GM19463 (cell line): ENCODE data around the gene KDM8.

ENCODE experiments used
- ATAC-seq: cut with Tn5 transposase; IDR thresholded peaks from one replicate; pipeline ENCODE4 v1.9.1; 2021; ENCODE audit warnings: mild to moderate bottlenecking, moderate library complexity; ENCODE audit not compliant: unreplicated experiment

KDM8 gene

GRCh38 chr16:27265982-27266381 lies 62.7 kb downstream of the KDM8 start:
- ATAC-seq: no peak

GRCh38 chr16:27267037-27267677 lies 63.8 kb downstream of the KDM8 start:
- ATAC-seq: no peak

DNA sequence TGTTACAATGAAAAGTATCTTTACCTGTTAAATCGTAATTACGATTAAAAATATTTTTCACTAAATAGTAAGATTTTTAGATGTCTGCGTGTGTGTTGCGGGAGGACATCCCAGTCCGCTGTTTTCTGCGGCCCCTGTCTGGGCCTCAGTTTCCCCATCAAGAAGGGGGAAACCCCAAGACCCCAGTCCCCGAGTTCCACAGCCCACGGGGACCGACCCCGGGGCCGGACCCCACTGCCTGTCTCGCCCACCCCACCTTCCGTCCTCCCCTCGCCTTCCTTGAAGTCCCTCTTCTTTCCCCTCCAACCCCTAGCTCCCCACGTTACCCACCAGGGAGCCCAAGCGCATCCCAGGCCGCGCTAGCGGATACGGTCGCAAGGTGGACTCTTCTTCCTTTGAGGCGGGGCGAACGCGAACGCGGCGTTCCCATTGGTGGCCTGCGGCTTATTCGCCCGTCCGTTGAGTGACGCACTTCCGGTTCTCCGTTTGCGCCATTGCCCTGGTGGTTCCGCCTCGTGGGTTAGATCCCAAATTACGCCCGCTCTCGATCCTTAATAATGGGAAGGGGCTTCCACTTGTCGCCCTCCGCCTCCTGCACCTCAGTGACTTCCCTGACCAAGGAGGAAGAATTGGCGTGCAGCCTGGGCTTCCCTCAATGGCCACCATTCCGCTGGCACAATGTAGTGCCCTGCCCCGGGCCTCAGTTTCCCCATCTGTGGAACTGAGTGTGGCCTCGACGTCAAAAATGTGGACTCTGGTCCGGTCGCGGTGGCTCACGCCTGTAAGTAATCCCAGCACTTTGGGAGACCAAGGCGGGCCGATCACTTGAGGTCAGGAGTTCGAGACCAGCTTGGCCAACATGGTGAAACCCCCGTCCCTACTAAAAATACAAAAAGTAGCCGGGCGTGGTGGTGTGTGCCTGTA lies 65.3 kb downstream of the KDM8 start, which contains the start of gene NSMCE1:
TSS of gene NSMCE1 (minus strand) at position 397 of the 924 bp plus-strand sequence. CDS start 11,202 bp downstream, outside the sequence.
- peak; percentile 99 for ATAC-seq

DNA sequence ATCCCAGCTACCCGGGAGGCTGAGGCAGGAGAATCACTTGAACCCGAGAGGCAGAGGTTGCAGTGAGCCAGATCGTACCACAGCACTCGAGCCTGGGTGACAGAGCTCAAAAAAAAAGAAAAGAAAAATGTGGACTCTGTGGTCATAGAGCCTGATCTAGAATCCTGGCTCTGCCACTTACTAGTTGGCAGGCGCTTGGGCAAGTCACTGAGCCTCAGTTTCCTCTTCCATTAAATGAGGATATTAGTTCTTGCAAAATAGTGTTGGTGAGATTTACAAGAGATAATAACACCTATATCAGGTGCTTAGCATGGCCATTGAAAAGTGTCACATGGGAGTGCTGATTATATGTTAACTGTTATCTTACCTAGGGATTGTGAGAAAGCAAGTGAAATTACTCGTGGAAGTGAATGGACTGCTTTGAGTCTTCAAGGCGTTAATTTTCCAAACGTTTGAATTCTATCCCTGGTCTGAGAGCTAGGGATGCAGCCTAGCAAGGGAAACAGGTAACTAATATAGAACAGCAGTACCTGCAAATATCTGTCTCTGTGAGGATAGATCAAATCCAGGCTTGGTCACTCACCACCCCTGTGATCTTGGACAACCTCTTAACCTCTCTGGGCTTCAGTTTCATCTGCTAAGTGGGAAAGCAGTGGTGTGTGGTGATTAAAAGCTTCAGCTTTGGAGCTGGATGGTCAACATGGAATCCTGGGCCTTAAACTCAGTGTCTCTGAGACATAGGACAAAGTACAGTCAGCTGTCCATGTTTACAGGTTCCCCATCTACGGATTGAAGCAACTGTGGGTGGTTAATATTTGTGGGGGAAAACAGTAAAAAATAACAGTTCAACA lies 66.2 kb downstream of the KDM8 start:
- no peak for ATAC-seq

DNA sequence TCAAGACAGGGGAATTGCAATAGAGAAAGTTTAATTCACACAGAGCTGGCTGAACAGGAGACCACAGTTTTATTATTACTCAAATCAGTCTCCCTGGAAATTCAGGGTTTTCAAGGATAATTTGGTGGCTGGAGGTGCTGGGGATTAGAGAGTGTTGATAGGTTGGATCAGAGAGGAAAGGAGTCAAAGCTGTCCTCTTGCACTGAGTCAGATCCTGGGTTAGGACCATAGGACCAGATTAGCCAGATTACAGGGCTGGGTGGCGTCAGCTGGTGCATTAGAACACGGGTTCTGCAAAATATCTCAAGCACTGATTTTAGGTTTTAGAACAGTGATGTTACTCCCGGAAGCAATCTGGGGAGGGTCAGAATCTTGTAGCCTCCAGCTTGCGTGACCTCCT lies 67.0 kb downstream of the KDM8 start:
- no peak for ATAC-seq
